Activated CD8-positive, alpha-beta T cell treated with anti-CD3 and anti-CD28 coated beads for 36 hours (primary cell): ENCODE measurements around the gene BAG2. TPM values are rescaled to one million over a fixed set of nuclear protein-coding genes. Genes with fewer than 3 reads are reported as not detected.

Source experiments
- ATAC-seq: fragments of 200-7000 bp; cut with Tn5 transposase; one replicate; pipeline ENCODE4 v1.10.0; 2021; ENCODE audit warnings: mild to moderate bottlenecking, moderate library complexity
- CTCF ChIA-PET: fragments of 350-600 bp; sonication (Branson Sonifier 250); formaldehyde crosslinking; loops from one replicate; lab custom pipeline; 2021; ENCODE audit warnings: antibody characterized with exemption; lab: Charles Lee
- POLR2A ChIA-PET: fragments of 350-600 bp; sonication (Branson Sonifier 250); formaldehyde crosslinking; loops from one replicate; lab custom pipeline; 2021; ENCODE audit warnings: antibody characterized with exemption; lab: Charles Lee
- DNase-seq: peaks from one replicate; pipeline ENCODE4 v3.0.0-alpha.2; 2020
- H3K27ac Mint-ChIP-seq: one replicate; pipeline ENCODE4 v1.8.0; 2021; ENCODE audit warnings: mild to moderate bottlenecking, mixed read lengths
- H3K27me3 Mint-ChIP-seq: one replicate; pipeline ENCODE4 v1.8.0; 2021; ENCODE audit warnings: mixed read lengths
- H3K36me3 Mint-ChIP-seq: one replicate; pipeline ENCODE4 v1.8.0; 2021; ENCODE audit warnings: low read depth, mixed read lengths
- H3K4me1 Mint-ChIP-seq: one replicate; pipeline ENCODE4 v1.8.0; 2021; ENCODE audit warnings: low read depth, mixed read lengths
- H3K4me3 Mint-ChIP-seq: one replicate; pipeline ENCODE4 v1.8.0; 2021; ENCODE audit warnings: mild to moderate bottlenecking, moderate library complexity, mixed read lengths
- H3K9me3 Mint-ChIP-seq: one replicate; pipeline ENCODE4 v1.8.0; 2021; ENCODE audit warnings: mixed read lengths
- intact Hi-C: fragments of 100-400 bp; cut with micrococcal nuclease; formaldehyde crosslinking; loops from one replicate; pipeline ENCODE4 v1.10.0; 2022
- total RNA-seq, 2 experiments: library from RNA; stranded (reverse); gene quantifications; one replicate each; pipeline ENCODE4 v1.2.3, GENCODE V29; 2021
- TF ChIP-seq, protein P1 (sequence below): fragments of 200-600 bp; IDR thresholded peaks from one replicate; pipeline ENCODE4 v1.8.0; 2022; ENCODE audit warnings: antibody characterized with exemption, mild to moderate bottlenecking

The BAG2 gene
- total RNA-seq, 2 experiments from 2014 or later, result 8.4 to 8.9 TPM

DNA sequence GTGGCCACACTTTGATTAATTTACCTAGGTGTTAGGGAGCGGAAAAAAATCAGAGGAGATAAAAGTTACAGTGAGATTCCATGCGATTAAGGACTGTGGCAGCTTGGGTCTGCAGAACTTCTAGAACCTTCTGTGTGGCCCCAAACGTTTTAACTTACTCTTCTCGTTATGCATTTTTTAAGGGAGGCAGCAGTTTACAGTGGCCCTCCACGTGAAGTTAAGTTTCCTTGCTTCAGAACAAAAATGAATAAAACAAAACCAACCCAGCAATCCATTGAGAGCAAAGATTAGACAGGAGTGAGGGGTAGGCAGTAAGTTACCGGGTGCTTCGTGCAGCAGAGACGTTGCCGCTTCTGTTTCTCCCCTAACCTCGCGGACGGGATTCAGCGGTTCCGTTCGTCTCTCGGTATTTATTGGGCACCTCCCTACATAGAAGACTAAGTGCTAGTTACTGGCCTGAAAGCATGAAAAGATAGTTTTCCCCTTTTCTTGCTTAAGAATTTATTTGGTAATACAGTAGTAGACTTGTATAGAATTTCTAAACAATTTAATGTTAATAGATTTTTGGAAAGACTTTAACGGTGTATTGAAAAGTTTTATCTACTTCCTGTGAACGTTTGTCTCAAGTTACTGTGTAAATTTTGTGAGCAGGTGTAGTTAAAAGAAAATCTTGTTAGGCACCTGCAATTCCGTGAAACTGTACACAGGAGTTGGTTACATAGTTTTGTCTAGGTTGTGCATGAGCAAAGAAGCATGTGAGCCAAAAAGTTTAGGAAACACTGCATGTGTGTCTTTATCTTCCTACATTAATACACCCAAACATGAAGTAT is 1.1 kb downstream of the BAG2 start:
- no peak for ATAC-seq
- TF ChIP-seq, protein P1, sequence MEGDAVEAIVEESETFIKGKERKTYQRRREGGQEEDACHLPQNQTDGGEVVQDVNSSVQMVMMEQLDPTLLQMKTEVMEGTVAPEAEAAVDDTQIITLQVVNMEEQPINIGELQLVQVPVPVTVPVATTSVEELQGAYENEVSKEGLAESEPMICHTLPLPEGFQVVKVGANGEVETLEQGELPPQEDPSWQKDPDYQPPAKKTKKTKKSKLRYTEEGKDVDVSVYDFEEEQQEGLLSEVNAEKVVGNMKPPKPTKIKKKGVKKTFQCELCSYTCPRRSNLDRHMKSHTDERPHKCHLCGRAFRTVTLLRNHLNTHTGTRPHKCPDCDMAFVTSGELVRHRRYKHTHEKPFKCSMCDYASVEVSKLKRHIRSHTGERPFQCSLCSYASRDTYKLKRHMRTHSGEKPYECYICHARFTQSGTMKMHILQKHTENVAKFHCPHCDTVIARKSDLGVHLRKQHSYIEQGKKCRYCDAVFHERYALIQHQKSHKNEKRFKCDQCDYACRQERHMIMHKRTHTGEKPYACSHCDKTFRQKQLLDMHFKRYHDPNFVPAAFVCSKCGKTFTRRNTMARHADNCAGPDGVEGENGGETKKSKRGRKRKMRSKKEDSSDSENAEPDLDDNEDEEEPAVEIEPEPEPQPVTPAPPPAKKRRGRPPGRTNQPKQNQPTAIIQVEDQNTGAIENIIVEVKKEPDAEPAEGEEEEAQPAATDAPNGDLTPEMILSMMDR, result no peak
- intact Hi-C loops, result loop anchor here (2.0 kb wide), 1 partner anchor 144 kb away; the partner anchor contains the start of gene PRIM2
- ChIA-PET CTCF (interaction anchor here (1.7 kb wide), 1 partner anchor 49 kb away, joined by 6 read pairs; the partner anchor contains the start of gene RAB23), POLR2A (interaction anchor here (0.6 to 1.2 kb wide), 2 partner anchors 14 to 82 kb away, joined by 3 read pairs; no protein-coding TSS in a partner anchor)
- H3K4me1 Mint-ChIP-seq, result peaks cover 28% of the 10 kb centered on the region
- DNase-seq, result peak; percentile 49
- peak overlapping the region; percentile 94 for H3K27ac Mint-ChIP-seq
- peak overlapping the region; percentile 94 for H3K4me3 Mint-ChIP-seq
- H3K36me3 Mint-ChIP-seq, result peaks cover 15% of the 10 kb centered on the region
- no peaks in the 10 kb centered on the region for H3K27me3 Mint-ChIP-seq
- H3K9me3 Mint-ChIP-seq, result no peaks in the 10 kb centered on the region

DNA sequence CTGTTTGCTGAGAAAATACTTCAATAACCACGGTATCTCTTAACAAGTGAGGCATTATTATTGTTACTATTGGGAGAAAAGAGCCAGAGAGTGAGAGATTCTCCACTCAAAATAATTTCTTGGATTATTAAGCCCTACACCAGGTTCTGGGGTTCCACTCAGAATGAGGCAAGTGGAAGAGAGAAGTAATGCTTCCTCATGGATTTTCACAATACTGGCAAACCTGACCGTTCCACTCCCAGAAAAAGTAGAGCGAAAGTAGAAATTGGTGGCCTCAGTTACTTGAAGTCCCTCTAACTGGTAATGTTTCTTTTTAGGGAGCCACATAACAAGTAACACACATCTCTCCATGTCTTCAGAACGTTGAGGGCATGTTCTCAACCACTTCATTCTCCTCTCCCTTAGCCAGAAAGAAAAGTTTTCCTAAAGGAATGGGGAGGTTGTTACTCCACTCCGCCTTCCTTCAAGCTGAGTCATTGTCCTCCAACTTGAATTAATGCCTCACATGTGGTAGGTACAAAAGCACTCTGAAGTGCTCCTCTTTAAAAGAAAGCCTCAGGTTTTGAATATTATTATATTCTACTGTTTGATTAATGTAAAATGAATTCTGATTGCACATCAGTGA is 1.9 kb downstream of the BAG2 start:
- Mint-ChIP-seq H3K4me1 (peaks cover 31% of the 10 kb centered on the region), H3K9me3 (no peaks in the 10 kb centered on the region), H3K27me3 (no peaks in the 10 kb centered on the region), H3K36me3 (peaks cover 15% of the 10 kb centered on the region), H3K4me3 (peak overlapping the region; percentile 94), H3K27ac (peak overlapping the region; percentile 94)
- no peak for DNase-seq
- ChIA-PET CTCF (no interaction called here), POLR2A (no interaction called here)
- ATAC-seq, result no peak
- intact Hi-C loops, result loop anchor here (2.0 kb wide), 1 partner anchor 143 kb away; the partner anchor contains the start of gene PRIM2
- TF ChIP-seq, protein P1, result no peak

DNA sequence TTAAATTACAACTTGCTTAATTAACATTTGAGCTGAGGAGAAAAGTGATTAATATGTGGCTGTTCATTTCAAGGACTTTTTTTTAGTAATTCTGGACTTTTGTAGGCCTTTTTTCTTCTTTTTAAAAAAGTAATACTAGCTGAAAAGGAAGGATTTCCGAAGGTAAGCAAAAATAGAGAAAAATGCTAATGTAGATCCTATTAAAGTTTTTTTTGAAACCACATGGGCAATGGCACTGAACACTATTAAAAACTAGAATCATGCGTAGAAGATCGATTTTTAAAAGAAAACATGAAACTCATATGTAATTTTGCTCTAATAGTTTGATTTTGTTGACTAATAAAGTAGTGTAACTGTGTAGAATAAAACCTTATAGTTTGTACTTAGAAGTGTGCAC is 2.4 kb downstream of the BAG2 start:
- ATAC-seq, result no peak
- no peak for DNase-seq
- peaks cover 31% of the 10 kb centered on the region for H3K4me1 Mint-ChIP-seq
- H3K36me3 Mint-ChIP-seq, result peaks cover 15% of the 10 kb centered on the region
- no peaks in the 10 kb centered on the region for H3K27me3 Mint-ChIP-seq
- TF ChIP-seq, protein P1, result no peak
- CTCF ChIA-PET, result no interaction called here
- intact Hi-C loops, result no loop called here
- no peaks in the 10 kb centered on the region for H3K9me3 Mint-ChIP-seq
- POLR2A ChIA-PET, result no interaction called here
- H3K27ac Mint-ChIP-seq, result no peak overlapping the region
- H3K4me3 Mint-ChIP-seq, result peak overlapping the region; percentile 94

DNA sequence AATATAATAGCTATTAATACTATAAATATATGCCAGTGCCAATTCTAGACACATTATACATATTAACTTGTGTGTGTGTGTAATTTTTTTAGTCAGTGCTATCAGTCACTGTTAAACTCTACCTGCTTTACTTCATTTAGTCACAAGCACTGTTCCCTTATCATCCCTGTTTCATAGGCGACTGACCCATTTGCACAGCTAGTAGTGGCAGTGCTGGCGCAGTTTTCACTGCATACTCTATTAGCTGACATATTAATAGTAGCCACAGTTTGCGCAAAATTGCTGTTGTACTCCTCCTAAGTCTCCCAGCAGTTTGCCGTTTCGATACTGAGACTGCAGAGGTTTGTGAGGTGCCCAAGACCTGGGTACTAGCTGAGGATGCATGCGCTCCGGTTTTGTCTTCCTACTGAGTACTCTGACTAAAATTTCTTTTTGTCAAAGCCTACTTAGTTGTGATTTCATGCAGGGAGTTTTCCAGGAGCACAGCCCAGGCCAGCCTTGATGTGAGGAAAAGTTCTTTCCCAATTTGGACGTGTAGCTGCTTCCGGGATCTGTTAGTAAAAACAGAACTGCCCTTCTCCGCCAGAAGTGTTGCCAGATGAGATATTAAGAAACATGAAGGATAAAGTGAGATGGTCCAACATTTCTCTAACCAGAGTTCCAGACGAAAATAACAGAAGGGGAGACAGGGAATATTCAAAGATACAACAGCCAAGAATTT is 5.6 kb downstream of the BAG2 start:
- TF ChIP-seq, protein P1, result no peak
- peaks cover 22% of the 10 kb centered on the region for H3K4me1 Mint-ChIP-seq
- H3K27ac Mint-ChIP-seq, result no peak overlapping the region
- ChIA-PET POLR2A (interaction anchor here (0.7 kb wide), 1 partner anchor 44 kb away, joined by 4 read pairs; the partner anchor contains the start of gene RAB23), CTCF (no interaction called here)
- no peak overlapping the region for H3K4me3 Mint-ChIP-seq
- H3K9me3 Mint-ChIP-seq, result no peaks in the 10 kb centered on the region
- intact Hi-C loops, result no loop called here
- peaks cover 28% of the 10 kb centered on the region for H3K36me3 Mint-ChIP-seq
- DNase-seq (no peak), ATAC-seq (no peak)
- no peaks in the 10 kb centered on the region for H3K27me3 Mint-ChIP-seq
